CD14-positive monocyte (primary cell): Measurements from ENCODE around the gene SEC61B. TPM values are rescaled to one million over a fixed set of nuclear protein-coding genes. Genes with fewer than 3 reads are reported as not detected.

Experiments used
- DNase-seq, 3 donors: peaks; one replicate each; pipeline ENCODE4 v3.0.0-alpha.2; 2011 to 2022
- H2AFZ ChIP-seq: 2 replicates; pipeline ENCODE4 v1.6.0; 2012; ENCODE audit warnings: mild to moderate bottlenecking, low read depth, low read length, inconsistent platforms; ENCODE audit not compliant: insufficient read depth, poor library complexity, severe bottlenecking
- H3K27ac ChIP-seq, 2 donors: 1 replicate in 1 of 2; 2 replicates in 1 of 2; pipeline ENCODE4 v1.5.1; 2012 to 2013; ENCODE audit warnings: low read length in 2 of 2, control low read depth in 1 of 2, inconsistent platforms in 1 of 2, low read depth in 1 of 2, mild to moderate bottlenecking in 1 of 2
- H3K27me3 ChIP-seq, 2 donors: one replicate each; pipeline versions ENCODE4 v1.6.0 to v1.6.1; 2011 to 2013; ENCODE audit warnings: low read length in 2 of 2; ENCODE audit not compliant: control insufficient read depth in 2 of 2, insufficient read depth in 2 of 2
- H3K36me3 ChIP-seq, 2 donors: replicated peaks in 1 of 2; 1 replicate in 1 of 2; 2 replicates in 1 of 2; pipeline versions ENCODE4 v1.5.1 to v1.6.1; 2012 to 2013; ENCODE audit warnings: low read length in 2 of 2, control low read depth in 1 of 2, inconsistent platforms in 1 of 2, mild to moderate bottlenecking in 1 of 2; ENCODE audit not compliant: insufficient read depth in 2 of 2, control insufficient read depth in 1 of 2
- H3K4me1 ChIP-seq, 2 donors: 1 replicate in 1 of 2; 2 replicates in 1 of 2; pipeline versions ENCODE4 v1.5.1 to v1.6.1; 2012 to 2013; ENCODE audit warnings: low read length in 2 of 2, control low read depth in 1 of 2, inconsistent platforms in 1 of 2, mild to moderate bottlenecking in 1 of 2, moderate library complexity in 1 of 2; ENCODE audit not compliant: insufficient read depth in 2 of 2, control insufficient read depth in 1 of 2
- H3K4me2 ChIP-seq: replicated peaks from 2 replicates; pipeline ENCODE3; 2012; ENCODE audit warnings: low read length, moderate library complexity, mild to moderate bottlenecking; ENCODE audit not compliant: poor library complexity, severe bottlenecking; ENCODE audit errors: extremely low read depth
- H3K4me3 ChIP-seq, 3 experiments: fragments of 200-600 bp in 1 of 3; sonication (generic) in 1 of 3; replicated peaks in 1 of 3; 1 replicate in 2 of 3; 2 replicates in 1 of 3; pipeline ENCODE4 v1.5.1; 2011 to 2013; ENCODE audit warnings: low read length in 3 of 3, mild to moderate bottlenecking in 3 of 3, control low read depth in 2 of 3, low read depth in 2 of 3, inconsistent platforms in 1 of 3, moderate library complexity in 1 of 3
- H3K79me2 ChIP-seq: 2 replicates; pipeline ENCODE4 v1.6.0; 2012; ENCODE audit warnings: mild to moderate bottlenecking, control low read depth, inconsistent platforms, low read length, moderate library complexity; ENCODE audit not compliant: insufficient read depth
- H3K9ac ChIP-seq: 2 replicates; pipeline ENCODE4 v1.6.0; 2017; ENCODE audit warnings: low read length, mild to moderate bottlenecking; ENCODE audit not compliant: insufficient read depth, poor library complexity, severe bottlenecking
- H3K9me3 ChIP-seq, 2 donors: replicated peaks in 1 of 2; 1 replicate in 1 of 2; 2 replicates in 1 of 2; pipeline versions ENCODE4 v1.5.1 to v1.6.1; 2012 to 2013; ENCODE audit warnings: low read length in 2 of 2, control low read depth in 1 of 2; ENCODE audit not compliant: control insufficient read depth in 1 of 2, insufficient read depth in 1 of 2
- H4K20me1 ChIP-seq: 2 replicates; pipeline ENCODE4 v1.6.0; 2012; ENCODE audit warnings: mild to moderate bottlenecking, low read length, control low read depth, moderate library complexity; ENCODE audit not compliant: insufficient read depth
- H3K27ac Mint-ChIP-seq, 7 donors: one replicate each; pipeline ENCODE4 v1.8.0; 2020; ENCODE audit warnings: mild to moderate bottlenecking in 7 of 7, mixed read lengths in 7 of 7, moderate library complexity in 6 of 7, inconsistent platforms in 2 of 7
- H3K27me3 Mint-ChIP-seq, 3 donors: one replicate each; pipeline ENCODE4 v1.8.0; 2021 to 2022; ENCODE audit warnings: low read depth in 3 of 3, mild to moderate bottlenecking in 3 of 3, mixed read lengths in 3 of 3, moderate library complexity in 3 of 3, inconsistent platforms in 1 of 3
- H3K36me3 Mint-ChIP-seq, 2 donors: one replicate each; pipeline ENCODE4 v1.8.0; 2020; ENCODE audit warnings: mixed read lengths in 2 of 2, inconsistent platforms in 1 of 2, mild to moderate bottlenecking in 1 of 2
- H3K4me1 Mint-ChIP-seq: one replicate; pipeline ENCODE4 v1.8.0; 2020; ENCODE audit warnings: mild to moderate bottlenecking, mixed read lengths
- H3K4me3 Mint-ChIP-seq, 2 donors: one replicate each; pipeline ENCODE4 v1.8.0; 2020; ENCODE audit warnings: mild to moderate bottlenecking in 2 of 2, mixed read lengths in 2 of 2, moderate library complexity in 1 of 2
- H3K9me3 Mint-ChIP-seq, 7 donors: one replicate each; pipeline ENCODE4 v1.8.0; 2020 to 2022; ENCODE audit warnings: mixed read lengths in 7 of 7, mild to moderate bottlenecking in 6 of 7, moderate library complexity in 6 of 7, inconsistent platforms in 2 of 7
- WGBS: methylation state at CpG from one replicate; pipeline ENCODE4 v1.1.5; 2013; ENCODE audit warnings: missing lambda C conversion rate; ENCODE audit not compliant: insufficient coverage; 5-methylcytosine and 5-hydroxymethylcytosine counted together
- intact Hi-C, 2 donors: fragments of 100-400 bp; cut with micrococcal nuclease; formaldehyde crosslinking; loops; one replicate each; pipeline versions ENCODE4 v1.15.0 to v1.15.1; 2023
- polyA plus RNA-seq, 3 donors: library from polyadenylated mRNA; depleted of rRNA in 1 of 3; unstranded in 2 of 3; stranded (reverse) in 1 of 3; fragments of 300-500 nt in 2 of 3; fragments of >200 nt in 1 of 3; fragmentation: Illumina TruSeq in 2 of 3; gene quantifications; 1 replicate in 2 of 3; 2 replicates in 1 of 3; pipeline ENCODE4 v1.2.3, GENCODE V29; 2012 to 2021
- TF ChIP-seq, protein P1 (sequence below): fragments of 200-600 bp; IDR thresholded peaks from one replicate; pipeline ENCODE4 v1.8.0; 2022; ENCODE audit warnings: antibody characterized with exemption, mild to moderate bottlenecking

Gene SEC61B
- polyA plus RNA-seq, 3 donors = 117 to 443 (median 421) TPM

DNA sequence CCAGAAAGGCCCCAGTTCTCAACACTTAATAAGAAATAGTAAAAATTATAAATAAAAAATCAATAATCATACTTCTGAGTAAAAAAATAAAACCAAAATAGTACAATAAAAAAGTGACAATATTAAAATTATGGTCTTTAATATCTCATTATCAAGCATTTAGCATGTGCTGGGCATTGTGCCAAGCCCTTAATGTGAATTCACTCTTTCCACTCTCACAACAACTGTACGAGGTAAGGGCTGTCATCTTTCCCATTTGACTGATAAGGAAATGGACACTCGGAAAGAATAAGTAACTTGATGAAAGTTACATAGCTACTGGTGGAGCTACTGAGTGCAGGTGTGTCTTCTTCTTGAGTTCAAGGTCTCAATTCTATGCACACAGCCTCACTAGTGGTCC, 43.6 kb downstream of the SEC61B start:
- TF ChIP-seq, protein P1, sequence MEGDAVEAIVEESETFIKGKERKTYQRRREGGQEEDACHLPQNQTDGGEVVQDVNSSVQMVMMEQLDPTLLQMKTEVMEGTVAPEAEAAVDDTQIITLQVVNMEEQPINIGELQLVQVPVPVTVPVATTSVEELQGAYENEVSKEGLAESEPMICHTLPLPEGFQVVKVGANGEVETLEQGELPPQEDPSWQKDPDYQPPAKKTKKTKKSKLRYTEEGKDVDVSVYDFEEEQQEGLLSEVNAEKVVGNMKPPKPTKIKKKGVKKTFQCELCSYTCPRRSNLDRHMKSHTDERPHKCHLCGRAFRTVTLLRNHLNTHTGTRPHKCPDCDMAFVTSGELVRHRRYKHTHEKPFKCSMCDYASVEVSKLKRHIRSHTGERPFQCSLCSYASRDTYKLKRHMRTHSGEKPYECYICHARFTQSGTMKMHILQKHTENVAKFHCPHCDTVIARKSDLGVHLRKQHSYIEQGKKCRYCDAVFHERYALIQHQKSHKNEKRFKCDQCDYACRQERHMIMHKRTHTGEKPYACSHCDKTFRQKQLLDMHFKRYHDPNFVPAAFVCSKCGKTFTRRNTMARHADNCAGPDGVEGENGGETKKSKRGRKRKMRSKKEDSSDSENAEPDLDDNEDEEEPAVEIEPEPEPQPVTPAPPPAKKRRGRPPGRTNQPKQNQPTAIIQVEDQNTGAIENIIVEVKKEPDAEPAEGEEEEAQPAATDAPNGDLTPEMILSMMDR = no peak
- H3K36me3 Mint-ChIP-seq = no peaks in the 10 kb centered on the region
- H3K36me3 ChIP-seq = no peaks in the 10 kb centered on the region
- no peak for DNase-seq
- H3K27ac ChIP-seq = no peak overlapping the region
- H3K9ac ChIP-seq = no peak overlapping the region
- no peak overlapping the region for H2AFZ ChIP-seq
- no peaks in the 10 kb centered on the region for H3K9me3 Mint-ChIP-seq
- H3K27me3 ChIP-seq = no peaks in the 10 kb centered on the region
- H3K4me3 Mint-ChIP-seq = no peak overlapping the region
- no peaks in the 10 kb centered on the region for H4K20me1 ChIP-seq
- intact Hi-C loops = loop anchor here (5.0 to 10.0 kb wide), 3 partner anchors 742 to 1049 kb away; no protein-coding TSS in a partner anchor
- peaks cover 6 to 7% of the 10 kb centered on the region in 2 donors for H3K4me1 ChIP-seq
- H3K79me2 ChIP-seq = no peaks in the 10 kb centered on the region
- peaks cover 20% of the 10 kb centered on the region for H3K4me1 Mint-ChIP-seq
- no CpG with 5 or more reads among the region's 2 CpGs for WGBS
- H3K4me2 ChIP-seq = no peak overlapping the region
- H3K9me3 ChIP-seq = no peaks in the 10 kb centered on the region
- peaks cover 0 to 5% (median 0%) of the 10 kb centered on the region in 3 donors for H3K27me3 Mint-ChIP-seq
- no peak overlapping the region for H3K4me3 ChIP-seq
- H3K27ac Mint-ChIP-seq = no peak overlapping the region

- peak; percentile 34 to 67 (median 61) for DNase-seq
- Mint-ChIP-seq H3K36me3 (no peaks in the 10 kb centered on the region), H3K4me1 (peaks cover 20% of the 10 kb centered on the region), H3K27me3 (peaks cover 0 to 3% (median 2%) of the 10 kb centered on the region in 3 donors), H3K27ac (peak overlapping the region in 1 of 7 donors; percentile 13), H3K4me3 (peak overlapping the region in 1 of 2 donors; percentile 39), H3K9me3 (no peaks in the 10 kb centered on the region)
- Histone ChIP-seq H3K4me1 (peaks cover 6 to 7% of the 10 kb centered on the region in 2 donors), H3K4me2 (peak overlapping the region; percentile 12), H3K36me3 (no peaks in the 10 kb centered on the region), H3K79me2 (no peaks in the 10 kb centered on the region), H4K20me1 (no peaks in the 10 kb centered on the region), H3K9me3 (no peaks in the 10 kb centered on the region), H3K27ac (no peak overlapping the region), H3K9ac (no peak overlapping the region), H2AFZ (peak overlapping the region; percentile 13), H3K27me3 (no peaks in the 10 kb centered on the region), H3K4me3 (no peak overlapping the region)
- WGBS = 12% methylated on average over 11 of the region's 17 CpGs
- intact Hi-C loops = loop anchor here (5.0 to 10.0 kb wide), 3 partner anchors 741 to 1048 kb away; no protein-coding TSS in a partner anchor
- TF ChIP-seq, protein P1 = peak; percentile 96
These were observed 44.4 kb downstream of the SEC61B start for GRCh38 chr9:99266255-99267023.
